Urothelium cell line (cell line): ENCODE measurements around the gene TEC.
"Not testable (repeated sequence)": the region's sequence is repeated elsewhere in the genome, so short reads cannot be mapped to it uniquely, and the experiment has no call there.

Experiments
- DNase-seq: peaks from one replicate; pipeline ENCODE4 v3.0.0; 2011; ENCODE audit warnings: low spot score, mixed read lengths
- FAIRE-seq: peaks from 2 replicates; lab custom pipeline; 2011; peaks lifted over from hg19 to GRCh38; lab: Jason Lieb, UNC

TEC gene

GRCh38 chr4:48197643-48198237, 71.9 kb downstream of the TEC start:
- DNase-seq (no peak), FAIRE-seq (peak; percentile 86)

GRCh38 chr4:48196758-48197504, 72.7 kb downstream of the TEC start:
- no peak for FAIRE-seq
- no peak for DNase-seq

- no peak for DNase-seq
- FAIRE-seq: peak; percentile 66
Measured at GRCh38 chr4:48195853-48196252, 73.8 kb downstream of the TEC start.

GRCh38 chr4:48195374-48195773, 74.3 kb downstream of the TEC start:
- FAIRE-seq (no peak), DNase-seq (no peak)

- FAIRE-seq (no peak), DNase-seq (no peak)
Measured at GRCh38 chr4:48194971-48195370, 74.7 kb downstream of the TEC start.

GRCh38 chr4:48193921-48194468, 75.6 kb downstream of the TEC start:
- FAIRE-seq (no peak), DNase-seq (no peak)

- FAIRE-seq (no peak), DNase-seq (no peak)
Measured at GRCh38 chr4:48193096-48193836, 76.4 kb downstream of the TEC start.

GRCh38 chr4:48191758-48192157, 77.9 kb downstream of the TEC start:
- DNase-seq (no peak), FAIRE-seq (peak; percentile 23)

GRCh38 chr4:48190839-48191238, 78.8 kb downstream of the TEC start:
- FAIRE-seq (no peak), DNase-seq (no peak)

GRCh38 chr4:48189731-48190130, 79.9 kb downstream of the TEC start:
- DNase-seq: no peak
- FAIRE-seq: no peak

- DNase-seq: no peak
- FAIRE-seq: no peak
Measured at GRCh38 chr4:48188390-48188789, 81.2 kb downstream of the TEC start.

- FAIRE-seq (no peak), DNase-seq (no peak)
Measured at GRCh38 chr4:48187813-48188212, 81.8 kb downstream of the TEC start.

GRCh38 chr4:48187066-48187465, 82.6 kb downstream of the TEC start:
- DNase-seq, FAIRE-seq: not testable (repeated sequence)

- DNase-seq, FAIRE-seq: not testable (repeated sequence)
Measured at GRCh38 chr4:48186394-48186793, 83.2 kb downstream of the TEC start.

GRCh38 chr4:48184882-48185281, 84.8 kb downstream of the TEC start:
- DNase-seq (no peak), FAIRE-seq (no peak)

- DNase-seq (no peak), FAIRE-seq (no peak)
Measured at GRCh38 chr4:48180234-48180633, 89.4 kb downstream of the TEC start.

GRCh38 chr4:48178931-48179330, 90.7 kb downstream of the TEC start:
- FAIRE-seq (no peak), DNase-seq (no peak)

- no peak for FAIRE-seq
Measured at GRCh38 chr4:48175806-48176205, 93.8 kb downstream of the TEC start.

GRCh38 chr4:48175328-48175727, 94.3 kb downstream of the TEC start:
- peak; percentile 37 for DNase-seq
- peak; percentile 23 for FAIRE-seq

More at GRCh38 chr4:48175806-48176205, 93.8 kb downstream of the TEC start:
- peak; percentile 35 for DNase-seq

- peak; percentile 89 for DNase-seq
- FAIRE-seq: no peak
Measured at GRCh38 chr4:48173056-48173991, 96.3 kb downstream of the TEC start.
